Caco-2 (cell line): ENCODE data around the gene ITLN2. TPM values are rescaled to one million over a fixed set of nuclear protein-coding genes. Genes with fewer than 3 reads are reported as not detected.

Experiments used
- Bru-seq: library from RNA; stranded (reverse); fragments of 400-500 nt; gene quantifications from one replicate; lab custom pipeline; 2021; lab: Mats Ljungman, UMichigan
- BruChase-seq, 2 experiments: library from RNA; stranded (reverse); fragments of 400-500 nt; gene quantifications; one replicate each; lab custom pipeline; 2021; lab: Mats Ljungman, UMichigan
- BruUV-seq: library from RNA; stranded (reverse); fragments of 400-500 nt; replicated peaks from 2 replicates; lab custom pipeline; 2021; lab: Mats Ljungman, UMichigan
- CTCF ChIA-PET: fragments of 300-600 bp; sonication (Branson Sonifier 250); formaldehyde crosslinking; loops from one replicate; lab custom pipeline; 2022; ENCODE audit warnings: antibody characterized with exemption; lab: Charles Lee
- POLR2A ChIA-PET: fragments of 300-600 bp; sonication (Branson Sonifier 250); formaldehyde crosslinking; loops from one replicate; lab custom pipeline; 2022; ENCODE audit warnings: antibody characterized with exemption; lab: Charles Lee
- DNase-seq, 2 experiments: peaks; one replicate each; pipeline versions ENCODE4 v3.0.0 to v3.0.0-alpha.2; 2020 to 2022
- H3K27me3 ChIP-seq: replicated peaks from 2 replicates; pipeline ENCODE4 v1.6.0; 2011; ENCODE audit warnings: low read length; ENCODE audit not compliant: control insufficient read depth, insufficient read depth
- H3K36me3 ChIP-seq: 2 replicates; pipeline ENCODE4 v1.5.1; 2011; ENCODE audit warnings: low read length; ENCODE audit not compliant: control insufficient read depth, insufficient read depth
- H3K4me1 ChIP-seq: fragments of 250-450 bp; sonication (Bioruptor Pico); 2 replicates; pipeline ENCODE4 v1.5.1; 2020; ENCODE audit warnings: mild to moderate bottlenecking
- H3K4me3 ChIP-seq: 2 replicates; pipeline ENCODE4 v1.5.1; 2011; ENCODE audit warnings: low read depth, mild to moderate bottlenecking, control low read depth, low read length
- H3K9me3 ChIP-seq: fragments of 250-450 bp; sonication (Bioruptor Pico); 2 replicates; pipeline ENCODE4 v1.5.1; 2020; ENCODE audit warnings: mild to moderate bottlenecking, moderate library complexity
- H3K27ac Mint-ChIP-seq: one replicate; pipeline ENCODE4 v1.8.0; 2022; ENCODE audit warnings: mixed read lengths; ENCODE audit not compliant: unreplicated experiment
- H3K27me3 Mint-ChIP-seq: one replicate; pipeline ENCODE4 v1.8.0; 2022; ENCODE audit warnings: mixed read lengths; ENCODE audit not compliant: insufficient read depth, unreplicated experiment
- H3K36me3 Mint-ChIP-seq: one replicate; pipeline ENCODE4 v1.8.0; 2022; ENCODE audit warnings: mild to moderate bottlenecking, mixed read lengths; ENCODE audit not compliant: insufficient read depth, unreplicated experiment
- H3K4me1 Mint-ChIP-seq: one replicate; pipeline ENCODE4 v1.8.0; 2022; ENCODE audit warnings: low read depth, mixed read lengths; ENCODE audit not compliant: unreplicated experiment
- H3K4me3 Mint-ChIP-seq: one replicate; pipeline ENCODE4 v1.8.0; 2022; ENCODE audit warnings: mild to moderate bottlenecking, moderate library complexity, mixed read lengths; ENCODE audit not compliant: unreplicated experiment
- H3K9me3 Mint-ChIP-seq: one replicate; pipeline ENCODE4 v1.8.0; 2022; ENCODE audit warnings: mixed read lengths; ENCODE audit not compliant: unreplicated experiment
- CTCF ChIP-seq, 2 experiments: fragments of 200-600 bp in 1 of 2; IDR thresholded peaks; 1 replicate in 1 of 2; 2 replicates in 1 of 2; pipeline versions ENCODE4 v1.5.1 to v1.8.0; 2011 to 2022; ENCODE audit warnings: antibody characterized with exemption in 1 of 2, control low read depth in 1 of 2, inconsistent platforms in 1 of 2, low read depth in 1 of 2, low read length in 1 of 2, mild to moderate bottlenecking in 1 of 2, moderate library complexity in 1 of 2; ENCODE audit not compliant: insufficient read depth in 1 of 2, severe bottlenecking in 1 of 2, unreplicated experiment in 1 of 2
- intact Hi-C: fragments of 100-400 bp; cut with micrococcal nuclease; formaldehyde crosslinking; loops from one replicate; pipeline ENCODE4 v1.10.0; 2022; ENCODE audit not compliant: unreplicated experiment
- long read RNA-seq: library from polyadenylated mRNA; stranded (forward); transcript quantifications from one replicate; pipeline ENCODE4 v2.0.0, GENCODE V29; 2022
- total RNA-seq: library from RNA; stranded (reverse); gene quantifications from 2 replicates; pipeline ENCODE4 v1.2.3, GENCODE V29; 2022

ITLN2 gene
- total RNA-seq (0.93 and 1.3 TPM in 2 replicates), Bru-seq, nascent RNA (percentile 41 among the genes with signal in this experiment), BruChase-seq, experiment 1, labeled RNA remaining after a 2-hour chase (percentile 23 among the genes with signal in this experiment), BruChase-seq, experiment 2, labeled RNA remaining after a 6-hour chase (percentile 21 among the genes with signal in this experiment)
- long read RNA-seq, partial matches to known transcripts = 1 of 1 reads
- long read RNA-seq, other reads (novel, unspliced or antisense) = 0 of 1 reads

- BruUV-seq = no TSS peak
- no peaks in the 10 kb centered on the region for H3K27me3 Mint-ChIP-seq
- Histone ChIP-seq H3K9me3 (no peaks in the 10 kb centered on the region; the same call in 1 of the 2 replicates), H3K4me1 (peaks cover 21% of the 10 kb centered on the region), H3K4me3 (no peak within 1 kb of the TSS), H3K36me3 (no peaks in the 10 kb centered on the region; the same call in 1 of the 2 replicates), H3K27me3 (no peaks in the 10 kb centered on the region)
- POLR2A ChIA-PET = interaction anchor here (1.3 kb wide), 1 partner anchor 67 kb away, joined by 3 read pairs; no protein-coding TSS in a partner anchor
- no peaks in the 10 kb centered on the region for H3K36me3 Mint-ChIP-seq
- H3K9me3 Mint-ChIP-seq = no peaks in the 10 kb centered on the region
- intact Hi-C loops = loop anchor here (1.0 to 5.0 kb wide), 2 partner anchors 119 to 143 kb away; partner anchors contain the start of gene KLHDC9
- CTCF ChIA-PET = interaction anchor here (0.6 to 2.1 kb wide), 17 partner anchors 11 to 489 kb away, joined by 3 to 19 read pairs (median 4); partner anchors contain the start of genes ITLN1, NIT1 and PFDN2
- DNase-seq = peak; percentile 69 to 74
- no peak within 1 kb of the TSS for H3K27ac Mint-ChIP-seq
- TF ChIP-seq CTCF (IDR thresholded peaks at IDR 0.05; ENCODE audit: insufficient read depth in 1 of 2, low read depth in 1 of 2, low read length in 1 of 2, severe bottlenecking in 1 of 2, unreplicated experiment in 1 of 2) = peak; percentile 68 to 82
- peaks cover 18% of the 10 kb centered on the region for H3K4me1 Mint-ChIP-seq
- H3K4me3 Mint-ChIP-seq = no peak within 1 kb of the TSS
Measured at GRCh38 chr1:160954158-160955104, at the start of gene ITLN2. TSS of gene ITLN2 (minus strand) at chr1:160954809. CDS start at chr1:160954741, 68 bp downstream.

- H3K27me3 ChIP-seq = no peaks in the 10 kb centered on the region
- peaks cover 12% of the 10 kb centered on the region for H3K36me3 ChIP-seq
- H3K9me3 ChIP-seq = no peaks in the 10 kb centered on the region
- no peak overlapping the region for H3K4me3 ChIP-seq
- no TSS peak for BruUV-seq
- intact Hi-C loops = no loop called here
- H3K4me1 ChIP-seq = peaks cover 10% of the 10 kb centered on the region
- ChIA-PET CTCF (no interaction called here), POLR2A (interaction anchor here (2.4 kb wide), 1 partner anchor 20 kb away, joined by 13 read pairs; the partner anchor contains the start of gene F11R)
- TF ChIP-seq CTCF (IDR thresholded peaks at IDR 0.05; ENCODE audit: insufficient read depth in 1 of 2, low read depth in 1 of 2, low read length in 1 of 2, severe bottlenecking in 1 of 2, unreplicated experiment in 1 of 2) = no peak
- Mint-ChIP-seq H3K36me3 (peaks cover 68% of the 10 kb centered on the region), H3K4me1 (peaks cover 13% of the 10 kb centered on the region), H3K9me3 (no peaks in the 10 kb centered on the region), H3K4me3 (no peak overlapping the region), H3K27ac (no peak overlapping the region), H3K27me3 (no peaks in the 10 kb centered on the region)
- DNase-seq = no peak
Measured at GRCh38 chr1:161001525-161001924, 46.9 kb upstream of the ITLN2 start.
